ENCODE results near the gene SYNDIG1. TPM values are rescaled to one million over a fixed set of nuclear protein-coding genes. Genes with fewer than 3 reads are reported as not detected.

Gene SYNDIG1
- total RNA-seq, 1 experiment from 2014 or later = not detected

GRCh38 chr20:24684956-24685691 is 215.7 kb downstream of the SYNDIG1 start:
- no peaks in the 10 kb centered on the region for H3K9me3 ChIP-seq (ENCODE audit: control insufficient read depth, insufficient read depth, low read depth, low read length)
- no peak overlapping the region for H3K4me3 ChIP-seq (ENCODE audit: low read depth in 2 of 2, low read length in 2 of 2)
- DNase-seq (ENCODE audit: low read depth, low spot score) (no peak), ATAC-seq (no peak)
- POLR2A ChIA-PET = no interaction called here
- in situ Hi-C loops (cut with HindIII; ENCODE audit: low pct_unique_long_range_greater_than_20kb, low sequenced_read_pairs) = no loop called here
- H3K36me3 ChIP-seq (ENCODE audit: control insufficient read depth, insufficient read depth, low read length) = no peaks in the 10 kb centered on the region
- H3K4me1 ChIP-seq (ENCODE audit: control insufficient read depth, insufficient read depth, low read length) = no peaks in the 10 kb centered on the region
- no TSS peak for BruUV-seq (replicated peaks)
- CTCF ChIA-PET = no interaction called here
- no peaks in the 10 kb centered on the region for H3K27me3 ChIP-seq (ENCODE audit: control insufficient read depth, insufficient read depth, low read length)
- H3K27ac ChIP-seq (ENCODE audit: low read length) = no peak overlapping the region
- TF ChIP-seq CTCF (IDR thresholded peaks at IDR 0.05) = no peak
- intact Hi-C loops (cut with micrococcal nuclease; ENCODE audit: unreplicated experiment) = no loop called here

GRCh38 chr20:24685736-24686135 is 216.3 kb downstream of the SYNDIG1 start:
- in situ Hi-C loops (cut with HindIII; ENCODE audit: low pct_unique_long_range_greater_than_20kb, low sequenced_read_pairs) (no loop called here), intact Hi-C loops (cut with micrococcal nuclease; ENCODE audit: unreplicated experiment) (no loop called here)
- H3K4me3 ChIP-seq (ENCODE audit: low read depth in 2 of 2, low read length in 2 of 2) = no peak overlapping the region
- TF ChIP-seq TCF7L2 (IDR thresholded peaks at IDR 0.05; ENCODE audit: low read depth, low read length) (no peak), CTCF (IDR thresholded peaks at IDR 0.05) (no peak), POLR2AphosphoS5 (IDR thresholded peaks at IDR 0.05; ENCODE audit: low read depth, low read length) (no peak), REST (IDR thresholded peaks at IDR 0.05; ENCODE audit: insufficient read depth in 1 of 2, low read depth in 2 of 2, low read length in 1 of 2) (no peak), SIN3A (IDR thresholded peaks at IDR 0.05; ENCODE audit: borderline replicate concordance, insufficient read depth, low read depth, low read length) (no peak)
- H3K36me3 ChIP-seq (ENCODE audit: control insufficient read depth, insufficient read depth, low read length) = no peaks in the 10 kb centered on the region
- H3K27me3 ChIP-seq (ENCODE audit: control insufficient read depth, insufficient read depth, low read length) = 0 out of 2 replicates have a peak, but pooled peaks cover 2% of the 10 kb centered on the region
- DNase-seq (ENCODE audit: low read depth, low spot score) = no peak
- CTCF ChIA-PET = no interaction called here
- H3K9me3 ChIP-seq (ENCODE audit: control insufficient read depth, insufficient read depth, low read depth, low read length) = no peaks in the 10 kb centered on the region
- POLR2A ChIA-PET = no interaction called here
- BruUV-seq (replicated peaks) = no TSS peak
- no peak for ATAC-seq
- no peaks in the 10 kb centered on the region for H3K4me1 ChIP-seq (ENCODE audit: control insufficient read depth, insufficient read depth, low read length)
- H3K27ac ChIP-seq (ENCODE audit: low read length) = no peak overlapping the region

All from Panc1 (cell line).